ENCODE data around the gene FER. TPM values are rescaled to one million over a fixed set of nuclear protein-coding genes. Genes with fewer than 3 reads are reported as not detected.

The FER gene
- total and polyA plus RNA-seq, 2 of the 13 experiments (the other 11 are each of a cell fraction or from before 2014, with no cell fraction given) = 7.9 to 29.0 TPM

DNA sequence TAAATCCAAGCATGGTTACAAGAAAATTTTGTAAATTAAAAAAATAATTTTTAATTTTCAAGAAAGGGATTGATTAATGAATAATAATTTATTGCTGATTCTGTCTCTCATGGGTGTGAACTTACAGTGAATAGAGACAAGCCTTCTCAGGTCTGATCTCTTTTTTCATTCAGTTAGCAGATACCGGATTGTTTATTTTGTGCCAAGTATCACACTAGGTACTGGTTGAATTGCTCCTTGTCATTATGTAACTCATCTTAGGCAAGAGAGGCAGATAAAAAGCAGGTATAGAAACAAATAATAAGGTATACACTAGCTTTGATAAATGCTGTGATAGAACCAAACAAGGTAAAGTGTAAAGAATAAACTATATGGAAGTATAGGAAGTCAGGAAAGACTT, 378.8 kb downstream of the FER start (continued):
- no peak for TF ChIP-seq STAT6 (CRISPR knock-in tag; IDR thresholded peaks at IDR 0.05; ENCODE audit: borderline replicate concordance)

DNA sequence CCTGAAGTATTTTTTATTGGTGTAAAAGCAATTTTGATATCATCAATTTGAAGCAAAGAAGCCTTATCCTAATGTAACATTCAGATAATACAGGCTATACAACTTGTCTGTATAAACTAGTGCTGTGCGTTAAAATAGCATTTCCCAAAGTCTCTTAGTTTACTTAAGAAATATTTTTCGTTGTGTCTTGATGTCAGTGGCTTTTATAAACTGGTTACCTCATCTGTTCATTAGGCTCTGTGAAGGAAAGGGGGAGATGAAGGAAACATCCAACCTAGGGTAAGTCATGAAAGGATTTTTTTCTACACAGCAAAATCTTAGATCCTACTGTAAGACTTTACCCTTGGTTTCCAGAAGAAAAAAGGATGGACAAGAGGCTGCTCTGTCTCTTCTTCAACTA, 389.2 kb downstream of the FER start:
- no peak overlapping the region for H3K4me2 ChIP-seq (ENCODE audit: low read depth, low read length)
- no peak for DNase-seq (ENCODE audit: low spot score)
- ChIA-PET POLR2A (no interaction called here), CTCF (ENCODE audit: low intra/inter-chr PET ratio, low total read pairs) (no interaction called here)
- intact Hi-C loops (cut with micrococcal nuclease; ENCODE audit: unreplicated experiment) (no loop called here), in situ Hi-C loops (cut with HindIII; ENCODE audit: extremely low pct_ligation_motif_present, low pct_unique_long_range_greater_than_20kb) (no loop called here)
- no peak overlapping the region for H3K4me3 ChIP-seq (replicated peaks in 1 of 3; ENCODE audit: insufficient read depth in 1 of 3, low read depth in 2 of 3, low read length in 3 of 3)
- no peaks in the 10 kb centered on the region for H3K79me2 ChIP-seq (ENCODE audit: insufficient read depth, low read length)
- H3K9me3 ChIP-seq (ENCODE audit: low read length) = no peaks in the 10 kb centered on the region
- no peak overlapping the region for H3K27ac ChIP-seq (ENCODE audit: extremely low read length, insufficient read depth, low read length)
- TF ChIP-seq ZNF552 (CRISPR knock-in tag; IDR thresholded peaks at IDR 0.05; ENCODE audit: borderline replicate concordance) (no peak), REPIN1 (CRISPR knock-in tag; IDR thresholded peaks at IDR 0.05; ENCODE audit: borderline replicate concordance, low read depth) (no peak), TGIF2 (CRISPR knock-in tag; IDR thresholded peaks at IDR 0.05) (no peak), ZNF333 (CRISPR knock-in tag; IDR thresholded peaks at IDR 0.05; ENCODE audit: borderline replicate concordance) (no peak), MAX (IDR thresholded peaks at IDR 0.05) (no peak)
- no peaks in the 10 kb centered on the region for H4K20me1 ChIP-seq (ENCODE audit: insufficient read depth, low read length)
- BruUV-seq (replicated peaks) = no TSS peak
- no peak overlapping the region for H2AFZ ChIP-seq (ENCODE audit: low read length)
- H3K36me3 ChIP-seq (replicated peaks in 1 of 2; ENCODE audit: control insufficient read depth in 1 of 2, insufficient read depth in 2 of 2, low read length in 2 of 2) = no peaks in the 10 kb centered on the region
- no peak for FAIRE-seq
- H3K27me3 ChIP-seq (ENCODE audit: control insufficient read depth in 1 of 2, insufficient read depth in 2 of 2, low read length in 2 of 2) = no peaks in the 10 kb centered on the region
- H3K4me1 ChIP-seq (ENCODE audit: insufficient read depth, low read length) = peaks cover 5% of the 10 kb centered on the region; the same call in 1 of the 2 replicates
- WGBS (ENCODE audit: low lambda C conversion rate) = 96% methylated on average over 2 of the region's 2 CpGs
- H3K9ac ChIP-seq (ENCODE audit: insufficient read depth, low read depth, low read length) = no peak overlapping the region
- no peak for ATAC-seq

Data from HepG2 (cell line).